GM12878 (cell line): ENCODE results near the gene DUSP12. TPM values are rescaled to one million over a fixed set of nuclear protein-coding genes. Genes with fewer than 3 reads are reported as not detected.
A peak's percentile ranks its signal among the peaks of the same experiment; 100 is the strongest.

Experiments used
- ATAC-seq: fragments of 200-7000 bp; cut with Tn5 transposase; 3 replicates; pipeline ENCODE4 v1.9.1; 2020; ENCODE audit warnings: mild to moderate bottlenecking, moderate library complexity
- BruUV-seq: library from RNA; stranded (reverse); fragments of 400-500 nt; replicated peaks from 2 replicates; lab custom pipeline; 2021; lab: Mats Ljungman, UMichigan
- CTCF ChIA-PET: fragments of 300-600 bp; sonication (Branson Sonifier 250); formaldehyde crosslinking; extraction: SDS; loops from one replicate; lab custom pipeline; 2021; ENCODE audit warnings: inconsistent platforms; lab: Yijun Ruan, JAX
- POLR2A ChIA-PET: fragments of 350-600 bp; formaldehyde crosslinking; extraction: SDS; loops from one replicate; lab custom pipeline; 2021; ENCODE audit warnings: inconsistent platforms; lab: Charles Lee
- RAD21 ChIA-PET: fragments of 300-600 bp; sonication (Branson Sonifier 250); formaldehyde crosslinking; loops from one replicate; lab custom pipeline; 2023; ENCODE audit warnings: antibody characterized with exemption; ENCODE audit not compliant: unreplicated experiment; lab: Charles Lee
- SMC1A ChIA-PET: fragments of 300-600 bp; sonication (Branson Sonifier 250); formaldehyde crosslinking; loops from one replicate; lab custom pipeline; 2023; ENCODE audit not compliant: unreplicated experiment, uncharacterized antibody; lab: Charles Lee
- DNase-seq: peaks from one replicate; pipeline ENCODE4 v3.0.0-alpha.2; 2011; ENCODE audit warnings: low read depth, low spot score
- FAIRE-seq: peaks from 3 replicates; lab custom pipeline; 2011; peaks lifted over from hg19 to GRCh38; lab: Jason Lieb, UNC
- H2AFZ ChIP-seq: 2 replicates; pipeline ENCODE4 v1.6.0; 2011; ENCODE audit warnings: low read depth, low read length, control low read depth; ENCODE audit not compliant: control insufficient read depth
- H3K27ac ChIP-seq: 2 replicates; pipeline ENCODE4 v1.5.1; 2011; ENCODE audit warnings: control low read depth; ENCODE audit not compliant: control insufficient read depth, insufficient read depth
- H3K27me3 ChIP-seq, 2 experiments: replicated peaks in 1 of 2; 2 replicates each; pipeline versions ENCODE4 v1.6.0 to v1.6.1; 2011; ENCODE audit warnings: low read length in 1 of 2; ENCODE audit not compliant: control insufficient read depth in 2 of 2, insufficient read depth in 2 of 2
- H3K36me3 ChIP-seq, 2 experiments: 2 replicates each; pipeline ENCODE4 v1.5.1; 2011; ENCODE audit warnings: low read length in 1 of 2; ENCODE audit not compliant: control insufficient read depth in 2 of 2, insufficient read depth in 2 of 2
- H3K4me1 ChIP-seq: 2 replicates; pipeline ENCODE4 v1.6.1; 2011; ENCODE audit warnings: mild to moderate bottlenecking, low read length, moderate library complexity, mixed read lengths; ENCODE audit not compliant: control insufficient read depth, insufficient read depth
- H3K4me2 ChIP-seq: 2 replicates; pipeline ENCODE4 v1.6.0; 2011; ENCODE audit warnings: control low read depth; ENCODE audit not compliant: control insufficient read depth, insufficient read depth
- H3K4me3 ChIP-seq: fragments of 200-600 bp; sonication (generic); 2 replicates; pipeline ENCODE4 v1.5.1; 2016
- H3K79me2 ChIP-seq: 2 replicates; pipeline ENCODE4 v1.6.0; 2011; ENCODE audit warnings: low read length; ENCODE audit not compliant: control insufficient read depth, insufficient read depth
- H3K9ac ChIP-seq: 2 replicates; pipeline ENCODE4 v1.8.0; 2011; ENCODE audit warnings: low read length, control low read depth, mixed read lengths; ENCODE audit not compliant: control insufficient read depth, insufficient read depth
- H3K9me3 ChIP-seq: replicated peaks from 3 replicates; pipeline ENCODE4 v1.5.1; 2011; ENCODE audit warnings: mild to moderate bottlenecking, low read length; ENCODE audit not compliant: control insufficient read depth, insufficient read depth
- H4K20me1 ChIP-seq: 2 replicates; pipeline ENCODE4 v1.6.0; 2011; ENCODE audit not compliant: control insufficient read depth, insufficient read depth
- ATF7 ChIP-seq: fragments of 450-650 bp; IDR thresholded peaks from 2 replicates; pipeline ENCODE4 v1.6.1; 2016; ENCODE audit warnings: low read depth, mild to moderate bottlenecking
- GABPA ChIP-seq: IDR thresholded peaks from 2 replicates; pipeline ENCODE4 v1.6.1; 2014; ENCODE audit warnings: antibody characterized with exemption, low read depth, mild to moderate bottlenecking, inconsistent platforms
- KLF5 ChIP-seq: fragments of 450-650 bp; IDR thresholded peaks from 2 replicates; pipeline ENCODE4 v1.6.1; 2014; ENCODE audit warnings: mild to moderate bottlenecking; ENCODE audit not compliant: partially characterized antibody
- LARP7 ChIP-seq: fragments of 450-650 bp; IDR thresholded peaks from 2 replicates; pipeline ENCODE4 v1.6.1; 2017; ENCODE audit warnings: mild to moderate bottlenecking
- MTA2 ChIP-seq: fragments of 450-650 bp; IDR thresholded peaks from 2 replicates; pipeline ENCODE4 v1.6.1; 2016; ENCODE audit warnings: low read depth, mild to moderate bottlenecking, moderate library complexity
- NBN ChIP-seq: fragments of 450-650 bp; IDR thresholded peaks from 2 replicates; pipeline ENCODE4 v1.6.1; 2016
- PML ChIP-seq: IDR thresholded peaks from 2 replicates; pipeline ENCODE4 v1.6.1; 2012; ENCODE audit warnings: low read length, inconsistent platforms
- RELB ChIP-seq: fragments of 450-650 bp; IDR thresholded peaks from 2 replicates; pipeline ENCODE4 v1.6.1; 2017; ENCODE audit warnings: low read depth, mild to moderate bottlenecking, moderate library complexity
- ZNF622 ChIP-seq: fragments of 450-650 bp; IDR thresholded peaks from 2 replicates; pipeline ENCODE4 v1.6.1; 2017; ENCODE audit warnings: mild to moderate bottlenecking, inconsistent platforms
- WGBS: methylation state at CpG from one replicate; pipeline ENCODE4 v1.1.6; 2016; ENCODE audit warnings: low lambda C conversion rate; ENCODE audit not compliant: insufficient replicate concordance, insufficient coverage; ENCODE audit errors: missing lambda C conversion rate; 5-methylcytosine and 5-hydroxymethylcytosine counted together
- in situ Hi-C: fragments of 300-500 bp; cut with MboI; formaldehyde crosslinking; loops from 9 replicates; pipeline ENCODE4 v1.14.3; 2018; ENCODE audit warnings: mixed read lengths
- intact Hi-C: fragments of 100-400 bp; cut with micrococcal nuclease; formaldehyde crosslinking; loops from one replicate; pipeline ENCODE4 v1.14.2; 2022; ENCODE audit not compliant: unreplicated experiment
- polyA plus RNA-seq, 11 experiments: library from polyadenylated mRNA; depleted of rRNA in 4 of 11; unstranded in 6 of 11; stranded (reverse) in 5 of 11; fragments of >200 nt; fragmentation: Nextera tagmentation in 4 of 11; fragmentation: Illumina TruSeq in 1 of 11; extraction: Ambion mirVana in 4 of 11; extraction: Trizol in 1 of 11; gene quantifications; 1 replicate in 1 of 11; 2 replicates in 10 of 11; pipeline versions ENCODE4 v1.2.1 to v1.2.3, GENCODE V29; 2011 to 2016; ENCODE audit warnings: inconsistent platforms in 2 of 11, missing spikeins in 2 of 11, low read depth in 1 of 11
- total RNA-seq, 4 experiments: library from RNA; depleted of rRNA in 3 of 4; stranded (reverse); fragments of >200 nt in 3 of 4; fragmentation: Illumina TruSeq in 1 of 4; extraction: Trizol in 1 of 4; gene quantifications; 2 replicates each; pipeline versions ENCODE4 v1.2.1 to v1.2.3, GENCODE V29; 2013 to 2021
- TF ChIP-seq, protein P1 (sequence below): fragments of 450-650 bp; IDR thresholded peaks from 2 replicates; pipeline ENCODE4 v1.6.1; 2016; ENCODE audit warnings: mild to moderate bottlenecking
- TF ChIP-seq, protein P2 (sequence below): fragments of 450-650 bp; formaldehyde crosslinking; IDR thresholded peaks from 2 replicates; pipeline ENCODE4 v1.4.0; 2020; ENCODE audit warnings: mild to moderate bottlenecking, moderate library complexity

DUSP12 gene
- total and polyA plus RNA-seq, 10 of the 15 experiments (the other 5 are each of a cell fraction or from before 2014, with no cell fraction given): 7.0 to 51.5 (median 35.4) TPM

GRCh38 chr1:161790587-161791317 lies 41.2 kb downstream of the DUSP12 start (continued):
- TF ChIP-seq RELB: no peak
- TF ChIP-seq, all 136 proteins: peak for 0

DNA sequence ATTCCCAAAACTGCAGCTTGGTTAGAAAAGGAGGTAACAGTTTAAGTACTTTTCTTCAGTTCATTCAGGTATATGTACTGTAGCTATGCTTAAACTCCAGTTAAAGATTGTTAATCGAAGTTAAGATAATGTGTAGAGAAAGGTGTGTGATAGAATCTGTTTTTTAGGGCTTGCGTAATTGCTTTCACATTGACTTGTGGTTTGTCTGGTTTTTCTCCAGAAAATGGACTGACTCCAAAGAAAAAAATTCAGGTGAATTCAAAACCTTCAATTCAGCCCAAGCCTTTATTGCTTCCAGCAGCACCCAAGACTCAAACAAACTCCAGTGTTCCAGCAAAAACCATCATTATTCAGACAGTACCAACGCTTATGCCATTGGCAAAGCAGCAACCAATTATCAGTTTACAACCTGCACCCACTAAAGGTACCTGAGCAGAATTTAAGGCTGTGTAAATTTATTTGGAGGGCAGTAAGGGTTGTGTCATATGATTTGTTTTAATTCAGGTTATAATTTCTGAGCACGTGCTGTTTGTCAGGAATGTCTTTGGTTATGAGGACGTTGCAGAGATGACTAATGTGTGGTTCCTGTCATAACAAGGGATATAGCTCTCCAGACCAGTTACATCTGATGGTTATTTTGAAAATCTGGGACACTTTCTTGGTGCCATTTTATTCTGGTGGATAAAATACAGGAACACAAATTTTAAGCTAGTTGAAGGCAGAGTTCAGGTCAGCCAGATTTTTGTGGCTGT lies 42.5 kb downstream of the DUSP12 start:
- no peaks in the 10 kb centered on the region for H3K4me1 ChIP-seq
- in situ Hi-C loops: no loop called here
- ChIA-PET SMC1A (interaction anchor here (0.6 to 4.8 kb wide), 25 partner anchors 9 to 488 kb away, joined by 3 to 132 read pairs (median 4); no protein-coding TSS in a partner anchor), POLR2A (interaction anchor here (0.8 to 1.0 kb wide), 2 partner anchors 9 to 245 kb away, joined by 4 to 7 read pairs; no protein-coding TSS in a partner anchor), RAD21 (interaction anchor here (0.6 to 5.1 kb wide), 19 partner anchors 9 to 597 kb away, joined by 3 to 152 read pairs (median 4); partner anchors contain the start of gene DUSP12), CTCF (interaction anchor here (0.6 to 6.8 kb wide), 53 partner anchors 9 to 909 kb away, joined by 3 to 214 read pairs (median 4); partner anchors contain the start of genes DUSP12 and OLFML2B)
- intact Hi-C loops: loop anchor here (2.0 to 10.0 kb wide), 2 partner anchors 113 to 245 kb away; no protein-coding TSS in a partner anchor
- H3K9ac ChIP-seq: no peak overlapping the region
- H3K4me3 ChIP-seq: no peak overlapping the region
- H3K27me3 ChIP-seq: no peaks in the 10 kb centered on the region
- no peak for DNase-seq
- no peak for ATAC-seq
- peaks cover 1 to 31% of the 10 kb centered on the region in 2 experiments; a peak in 3 of 4 replicates for H3K36me3 ChIP-seq
- no peaks in the 10 kb centered on the region for H3K9me3 ChIP-seq
- peak; percentile 62 for FAIRE-seq
- no peak overlapping the region for H3K27ac ChIP-seq
- no peaks in the 10 kb centered on the region for H4K20me1 ChIP-seq
- no TSS peak for BruUV-seq
- H3K79me2 ChIP-seq: no peaks in the 10 kb centered on the region
- no peak overlapping the region for H2AFZ ChIP-seq
- H3K4me2 ChIP-seq: no peak overlapping the region
- WGBS: 92% methylated on average over 5 of the region's 5 CpGs
- TF ChIP-seq, protein P1, sequence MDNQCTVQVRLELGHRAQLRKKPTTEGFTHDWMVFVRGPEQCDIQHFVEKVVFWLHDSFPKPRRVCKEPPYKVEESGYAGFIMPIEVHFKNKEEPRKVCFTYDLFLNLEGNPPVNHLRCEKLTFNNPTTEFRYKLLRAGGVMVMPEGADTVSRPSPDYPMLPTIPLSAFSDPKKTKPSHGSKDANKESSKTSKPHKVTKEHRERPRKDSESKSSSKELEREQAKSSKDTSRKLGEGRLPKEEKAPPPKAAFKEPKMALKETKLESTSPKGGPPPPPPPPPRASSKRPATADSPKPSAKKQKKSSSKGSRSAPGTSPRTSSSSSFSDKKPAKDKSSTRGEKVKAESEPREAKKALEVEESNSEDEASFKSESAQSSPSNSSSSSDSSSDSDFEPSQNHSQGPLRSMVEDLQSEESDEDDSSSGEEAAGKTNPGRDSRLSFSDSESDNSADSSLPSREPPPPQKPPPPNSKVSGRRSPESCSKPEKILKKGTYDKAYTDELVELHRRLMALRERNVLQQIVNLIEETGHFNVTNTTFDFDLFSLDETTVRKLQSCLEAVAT: no peak
- TF ChIP-seq GABPA: no peak
- TF ChIP-seq ZNF622: no peak
- TF ChIP-seq RELB: no peak
- TF ChIP-seq NBN: no peak
- TF ChIP-seq, protein P2, sequence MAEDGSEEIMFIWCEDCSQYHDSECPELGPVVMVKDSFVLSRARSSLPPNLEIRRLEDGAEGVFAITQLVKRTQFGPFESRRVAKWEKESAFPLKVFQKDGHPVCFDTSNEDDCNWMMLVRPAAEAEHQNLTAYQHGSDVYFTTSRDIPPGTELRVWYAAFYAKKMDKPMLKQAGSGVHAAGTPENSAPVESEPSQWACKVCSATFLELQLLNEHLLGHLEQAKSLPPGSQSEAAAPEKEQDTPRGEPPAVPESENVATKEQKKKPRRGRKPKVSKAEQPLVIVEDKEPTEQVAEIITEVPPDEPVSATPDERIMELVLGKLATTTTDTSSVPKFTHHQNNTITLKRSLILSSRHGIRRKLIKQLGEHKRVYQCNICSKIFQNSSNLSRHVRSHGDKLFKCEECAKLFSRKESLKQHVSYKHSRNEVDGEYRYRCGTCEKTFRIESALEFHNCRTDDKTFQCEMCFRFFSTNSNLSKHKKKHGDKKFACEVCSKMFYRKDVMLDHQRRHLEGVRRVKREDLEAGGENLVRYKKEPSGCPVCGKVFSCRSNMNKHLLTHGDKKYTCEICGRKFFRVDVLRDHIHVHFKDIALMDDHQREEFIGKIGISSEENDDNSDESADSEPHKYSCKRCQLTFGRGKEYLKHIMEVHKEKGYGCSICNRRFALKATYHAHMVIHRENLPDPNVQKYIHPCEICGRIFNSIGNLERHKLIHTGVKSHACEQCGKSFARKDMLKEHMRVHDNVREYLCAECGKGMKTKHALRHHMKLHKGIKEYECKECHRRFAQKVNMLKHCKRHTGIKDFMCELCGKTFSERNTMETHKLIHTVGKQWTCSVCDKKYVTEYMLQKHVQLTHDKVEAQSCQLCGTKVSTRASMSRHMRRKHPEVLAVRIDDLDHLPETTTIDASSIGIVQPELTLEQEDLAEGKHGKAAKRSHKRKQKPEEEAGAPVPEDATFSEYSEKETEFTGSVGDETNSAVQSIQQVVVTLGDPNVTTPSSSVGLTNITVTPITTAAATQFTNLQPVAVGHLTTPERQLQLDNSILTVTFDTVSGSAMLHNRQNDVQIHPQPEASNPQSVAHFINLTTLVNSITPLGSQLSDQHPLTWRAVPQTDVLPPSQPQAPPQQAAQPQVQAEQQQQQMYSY (CRISPR knock-in tag): no peak
- no peak for TF ChIP-seq LARP7
- no peak for TF ChIP-seq PML
- TF ChIP-seq MTA2: no peak
- TF ChIP-seq KLF5: no peak
- TF ChIP-seq ATF7: no peak
